Loucy (cell line): ENCODE results near the gene WDPCP.
A peak's percentile ranks its signal among the peaks of the same experiment; 100 is the strongest.
"Not testable (repeated sequence)": the region's sequence is repeated elsewhere in the genome, so short reads cannot be mapped to it uniquely, and the experiment has no call there.

Source experiments
- H2AFZ ChIP-seq: fragments of 200-600 bp; sonication (generic); 2 replicates; pipeline ENCODE4 v1.6.0; 2016; ENCODE audit warnings: antibody characterized with exemption, mild to moderate bottlenecking, low read length, moderate library complexity
- H3F3A ChIP-seq: fragments of 200-600 bp; 2 replicates; pipeline ENCODE4 v1.6.0; 2016; ENCODE audit warnings: antibody characterized with exemption, low read depth, mild to moderate bottlenecking
- H3K27me3 ChIP-seq: fragments of 200-600 bp; sonication (generic); 2 replicates; pipeline ENCODE4 v1.6.1; 2014; ENCODE audit warnings: low read length, mild to moderate bottlenecking; ENCODE audit not compliant: insufficient read depth, poor library complexity, severe bottlenecking
- H3K36me3 ChIP-seq: fragments of 200-600 bp; sonication (generic); 2 replicates; pipeline ENCODE4 v1.6.1; 2016; ENCODE audit warnings: low read length; ENCODE audit not compliant: insufficient read depth
- H3K4me1 ChIP-seq: fragments of 200-600 bp; sonication (generic); 2 replicates; pipeline ENCODE4 v1.5.1; 2014; ENCODE audit warnings: low read length, mild to moderate bottlenecking; ENCODE audit not compliant: insufficient read depth, poor library complexity, severe bottlenecking
- H3K4me2 ChIP-seq: fragments of 200-600 bp; sonication (generic); 2 replicates; pipeline ENCODE4 v1.6.0; 2014; ENCODE audit warnings: antibody characterized with exemption, low read length, low read depth, mild to moderate bottlenecking; ENCODE audit not compliant: poor library complexity, severe bottlenecking
- H3K4me3 ChIP-seq: fragments of 200-600 bp; sonication (generic); 2 replicates; pipeline ENCODE4 v1.5.1; 2014; ENCODE audit warnings: low read length, mild to moderate bottlenecking, mixed read lengths; ENCODE audit not compliant: poor library complexity, severe bottlenecking
- H3K79me2 ChIP-seq: fragments of 200-600 bp; sonication (generic); 2 replicates; pipeline ENCODE4 v1.6.1; 2014; ENCODE audit warnings: low read length; ENCODE audit not compliant: insufficient read depth
- H3K9ac ChIP-seq: fragments of 200-600 bp; sonication (generic); 2 replicates; pipeline ENCODE4 v1.6.0; 2014; ENCODE audit warnings: mild to moderate bottlenecking, low read depth, low read length, moderate library complexity; ENCODE audit not compliant: poor library complexity, severe bottlenecking
- H3K9me2 ChIP-seq: fragments of 200-600 bp; sonication (generic); replicated peaks from 2 replicates; pipeline ENCODE4 v1.6.1; 2016; ENCODE audit warnings: low read depth, low read length, mixed read lengths
- H3K9me3 ChIP-seq: fragments of 200-600 bp; sonication (generic); 2 replicates; pipeline ENCODE4 v1.6.1; 2014; ENCODE audit warnings: mild to moderate bottlenecking, antibody characterized with exemption, low read length, low read depth; ENCODE audit not compliant: insufficient read depth
- H4K20me1 ChIP-seq: fragments of 200-600 bp; sonication (generic); 2 replicates; pipeline ENCODE4 v1.6.0; 2014; ENCODE audit warnings: antibody characterized with exemption, low read length, mild to moderate bottlenecking; ENCODE audit not compliant: insufficient read depth, poor library complexity, severe bottlenecking
- CTCF ChIP-seq: fragments of 200-600 bp; sonication (generic); conservative IDR thresholded peaks from 2 replicates; pipeline ENCODE4 v1.5.1; 2014; ENCODE audit warnings: mild to moderate bottlenecking, antibody characterized with exemption, low read length
- EZH2phosphoT487 ChIP-seq: fragments of 200-600 bp; IDR thresholded peaks from 2 replicates; pipeline ENCODE4 v1.6.1; 2018; ENCODE audit warnings: antibody characterized with exemption, mild to moderate bottlenecking, moderate library complexity, borderline replicate concordance

The WDPCP gene

GRCh38 chr2:63334910-63335309, 253.4 kb downstream of the WDPCP start:
- Histone ChIP-seq H2AFZ (no peak overlapping the region), H4K20me1 (no peaks in the 10 kb centered on the region), H3K9ac (peak overlapping the region; percentile 17), H3K9me2 (no peaks in the 10 kb centered on the region), H3K79me2 (no peaks in the 10 kb centered on the region), H3K9me3 (no peaks in the 10 kb centered on the region), H3K4me3 (no peak overlapping the region), H3K4me1 (peaks cover 36% of the 10 kb centered on the region), H3F3A (peaks cover 3% of the 10 kb centered on the region; the same call in 1 of the 2 replicates), H3K4me2 (peak overlapping the region; percentile 60), H3K27me3 (no peaks in the 10 kb centered on the region), H3K36me3 (no peaks in the 10 kb centered on the region)
- TF ChIP-seq CTCF (no peak), EZH2phosphoT487 (no peak)

DNA sequence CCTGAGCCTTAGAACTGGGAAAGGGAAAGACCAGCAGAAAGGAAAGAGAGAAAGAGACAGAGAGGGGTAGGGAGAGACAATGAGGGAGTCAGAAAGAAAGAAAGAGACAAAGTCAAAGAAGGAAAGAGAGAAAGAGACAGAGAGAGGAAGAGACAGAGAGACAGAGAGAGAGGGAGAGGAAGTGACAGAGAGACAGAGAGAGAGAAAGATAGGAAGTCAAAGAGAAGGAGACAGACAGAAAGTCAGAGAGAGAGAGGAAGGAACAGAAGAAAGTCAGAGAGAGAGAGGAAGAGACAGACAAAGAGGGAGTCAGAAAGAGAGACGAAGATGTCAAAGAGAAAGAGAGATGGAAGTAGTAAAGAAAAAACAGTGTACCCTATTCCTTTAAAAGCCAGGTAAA, 261.8 kb downstream of the WDPCP start:
- H3K27me3 ChIP-seq, result no peaks in the 10 kb centered on the region
- peaks cover 5% of the 10 kb centered on the region for H3K4me1 ChIP-seq
- H2AFZ ChIP-seq, result no peak overlapping the region
- H3K4me3 ChIP-seq, result no peak overlapping the region
- H3F3A ChIP-seq, result no peaks in the 10 kb centered on the region
- no peaks in the 10 kb centered on the region for H4K20me1 ChIP-seq
- TF ChIP-seq EZH2phosphoT487 (no peak), CTCF (no peak)
- H3K9ac ChIP-seq, result no peak overlapping the region
- H3K79me2 ChIP-seq, result no peaks in the 10 kb centered on the region
- H3K36me3 ChIP-seq, result no peaks in the 10 kb centered on the region
- H3K9me3 ChIP-seq, result no peaks in the 10 kb centered on the region
- no peaks in the 10 kb centered on the region for H3K9me2 ChIP-seq
- H3K4me2 ChIP-seq, result no peak overlapping the region

DNA sequence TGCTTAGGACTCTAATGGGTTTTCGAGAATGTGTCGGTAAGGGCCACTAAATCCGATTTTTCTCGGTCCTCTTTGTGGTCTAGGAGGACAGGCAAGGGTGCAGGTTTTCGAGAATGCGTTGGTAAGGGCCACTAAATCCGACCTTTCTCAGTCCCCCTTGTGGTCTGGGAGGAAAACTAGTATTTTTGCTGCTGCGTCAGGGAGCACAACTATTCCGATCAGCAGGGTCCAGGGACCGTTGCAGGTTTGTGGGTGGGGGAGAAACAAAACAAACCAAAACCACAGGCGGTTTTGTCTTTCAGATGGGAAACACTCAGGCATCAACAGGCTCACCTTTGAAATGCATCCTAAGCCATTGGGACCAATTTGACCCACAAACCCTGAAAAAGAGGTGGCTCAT, 264.6 kb downstream of the WDPCP start:
- not testable (repeated sequence) for H3F3A ChIP-seq, H3K4me3 ChIP-seq, H3K4me1 ChIP-seq, H2AFZ ChIP-seq, H3K27me3 ChIP-seq, H3K9ac ChIP-seq, H3K9me2 ChIP-seq, H3K79me2 ChIP-seq, H3K4me2 ChIP-seq, H3K36me3 ChIP-seq, H4K20me1 ChIP-seq, H3K9me3 ChIP-seq

DNA sequence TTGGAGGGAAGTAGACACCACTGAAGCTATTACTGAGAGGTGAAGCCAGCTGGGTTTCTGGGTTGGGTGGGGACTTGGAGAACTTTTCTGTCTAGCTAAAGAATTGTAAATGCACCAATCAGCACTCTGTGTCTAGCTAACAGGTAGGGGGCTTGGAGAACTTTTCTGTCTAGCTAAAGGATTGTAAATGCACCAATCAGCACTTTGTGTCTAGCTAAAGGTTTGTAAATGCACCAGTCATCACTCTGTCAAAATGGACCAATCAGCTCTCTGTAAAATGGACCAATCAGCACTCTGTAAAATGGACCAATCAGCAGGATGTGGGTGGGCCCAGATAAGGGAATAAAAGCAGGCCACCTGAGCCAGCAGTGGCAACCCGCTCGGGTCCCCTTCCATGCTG, 266.3 kb downstream of the WDPCP start:
- H3K4me2 ChIP-seq, H3F3A ChIP-seq, H3K9ac ChIP-seq, H3K79me2 ChIP-seq, H3K4me3 ChIP-seq, H4K20me1 ChIP-seq, H3K4me1 ChIP-seq, H3K36me3 ChIP-seq, H3K27me3 ChIP-seq, H3K9me2 ChIP-seq, H2AFZ ChIP-seq, H3K9me3 ChIP-seq: not testable (repeated sequence)
